Ramos (cell line): Measurements from ENCODE around the gene SERPINA4.

Experiments
- in situ Hi-C: fragments of 300-500 bp; cut with MboI; formaldehyde crosslinking; loops from one replicate; pipeline ENCODE4 v1.14.3; 2022; ENCODE audit warnings: low sequenced_read_pairs; ENCODE audit not compliant: unreplicated experiment

SERPINA4 gene, protein sequence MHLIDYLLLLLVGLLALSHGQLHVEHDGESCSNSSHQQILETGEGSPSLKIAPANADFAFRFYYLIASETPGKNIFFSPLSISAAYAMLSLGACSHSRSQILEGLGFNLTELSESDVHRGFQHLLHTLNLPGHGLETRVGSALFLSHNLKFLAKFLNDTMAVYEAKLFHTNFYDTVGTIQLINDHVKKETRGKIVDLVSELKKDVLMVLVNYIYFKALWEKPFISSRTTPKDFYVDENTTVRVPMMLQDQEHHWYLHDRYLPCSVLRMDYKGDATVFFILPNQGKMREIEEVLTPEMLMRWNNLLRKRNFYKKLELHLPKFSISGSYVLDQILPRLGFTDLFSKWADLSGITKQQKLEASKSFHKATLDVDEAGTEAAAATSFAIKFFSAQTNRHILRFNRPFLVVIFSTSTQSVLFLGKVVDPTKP

GRCh38 chr14:94560751-94561655, at the start of gene SERPINA4:
Gene SERPINA4 (plus strand): TSS chr14:94561442. CDS start chr14:94563483, 2,041 bp downstream.
- in situ Hi-C loops = no loop called here

DNA sequence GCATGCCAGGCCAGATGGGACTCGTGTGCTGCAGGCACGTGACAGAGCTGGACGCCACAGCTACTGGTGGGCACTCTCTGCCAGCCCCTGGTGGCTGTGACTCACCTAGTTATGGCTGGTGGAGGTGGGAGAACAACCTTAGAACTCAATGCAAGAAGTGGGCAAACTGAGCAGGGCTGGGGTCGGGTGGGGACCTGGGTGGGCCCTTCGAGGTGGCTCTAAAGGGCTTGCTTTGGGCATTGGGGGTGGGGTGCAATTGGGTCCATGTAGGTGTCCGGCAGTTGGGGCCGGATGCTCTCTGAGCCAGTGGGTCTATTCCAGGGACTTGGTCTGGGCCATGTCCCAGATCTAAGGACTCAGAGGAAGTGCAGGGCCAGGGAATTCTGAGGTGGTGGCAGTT, 46.9 kb upstream of the SERPINA4 start:
- in situ Hi-C loops = no loop called here

- in situ Hi-C loops = no loop called here
These were observed 45.8 kb upstream of the SERPINA4 start for GRCh38 chr14:94515426-94515825.

GRCh38 chr14:94515856-94516255, 45.4 kb upstream of the SERPINA4 start:
- in situ Hi-C loops = no loop called here

GRCh38 chr14:94517248-94517640, 44.0 kb upstream of the SERPINA4 start:
- in situ Hi-C loops = no loop called here

GRCh38 chr14:94517641-94518257, 43.5 kb upstream of the SERPINA4 start:
- in situ Hi-C loops = no loop called here

DNA sequence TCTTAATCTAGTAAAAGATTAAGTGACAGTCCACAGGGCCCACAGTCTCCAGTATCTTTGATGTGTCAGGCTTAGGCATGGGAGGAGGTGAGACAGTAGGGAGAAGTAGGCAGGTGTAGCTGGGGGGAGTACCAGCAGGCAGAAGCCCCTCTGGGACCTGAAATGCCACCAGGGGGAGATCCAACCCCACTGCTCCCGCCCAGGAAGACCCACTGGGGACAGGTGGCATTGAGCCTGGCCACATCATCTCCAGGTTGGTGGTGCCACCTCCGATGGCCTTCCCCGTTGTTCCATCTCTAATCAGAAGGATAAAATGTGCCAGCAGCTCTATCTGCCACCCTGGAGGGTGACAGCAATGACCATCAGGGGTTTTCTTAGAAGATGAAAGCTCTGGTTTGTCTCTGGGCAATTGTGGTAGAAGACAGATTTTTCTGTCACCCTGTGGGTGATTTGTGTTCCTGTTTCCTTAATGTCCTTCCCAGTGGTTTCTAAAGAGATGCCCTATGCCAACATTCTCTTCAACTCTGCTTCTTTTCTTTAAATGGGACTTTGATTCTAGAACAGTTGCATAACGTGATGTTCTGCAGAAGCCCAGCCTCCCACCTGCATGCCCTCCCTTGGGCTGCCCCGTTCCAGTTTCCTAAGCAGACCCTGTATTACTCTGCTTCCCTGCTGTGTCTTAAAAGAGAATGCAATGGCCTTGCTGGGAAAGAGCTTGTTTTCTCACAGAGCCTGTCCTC, 39.7 kb upstream of the SERPINA4 start:
- in situ Hi-C loops = no loop called here

DNA sequence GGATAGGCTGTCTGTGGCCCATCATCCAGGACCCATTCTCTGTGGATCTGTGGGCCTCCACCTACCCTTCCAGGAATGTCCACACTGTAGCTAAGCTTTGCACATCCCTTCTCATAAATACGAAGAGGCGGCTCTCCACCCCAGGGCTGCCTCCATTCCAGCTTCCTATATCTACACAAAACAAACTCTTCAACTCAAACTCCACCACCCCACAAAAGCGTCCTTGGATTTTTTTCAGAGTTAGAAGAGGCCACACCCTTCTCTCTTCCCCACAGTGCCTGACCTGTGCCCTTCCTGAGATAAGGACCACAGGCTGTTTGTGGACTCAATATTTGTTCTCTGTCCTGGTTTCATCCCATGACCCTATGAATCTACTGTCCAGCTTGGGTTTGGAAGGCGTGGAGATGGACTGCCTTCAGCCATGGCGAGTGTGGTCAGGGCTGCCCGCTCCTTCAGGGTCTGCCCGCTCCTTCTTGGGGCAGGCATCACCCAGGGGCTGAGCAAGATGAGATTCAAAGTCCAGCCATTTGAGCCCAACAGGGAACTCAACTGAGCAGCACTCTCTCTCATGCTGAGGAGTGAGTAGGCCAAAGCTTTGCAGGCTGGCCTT, 39.0 kb upstream of the SERPINA4 start:
- in situ Hi-C loops = no loop called here

DNA sequence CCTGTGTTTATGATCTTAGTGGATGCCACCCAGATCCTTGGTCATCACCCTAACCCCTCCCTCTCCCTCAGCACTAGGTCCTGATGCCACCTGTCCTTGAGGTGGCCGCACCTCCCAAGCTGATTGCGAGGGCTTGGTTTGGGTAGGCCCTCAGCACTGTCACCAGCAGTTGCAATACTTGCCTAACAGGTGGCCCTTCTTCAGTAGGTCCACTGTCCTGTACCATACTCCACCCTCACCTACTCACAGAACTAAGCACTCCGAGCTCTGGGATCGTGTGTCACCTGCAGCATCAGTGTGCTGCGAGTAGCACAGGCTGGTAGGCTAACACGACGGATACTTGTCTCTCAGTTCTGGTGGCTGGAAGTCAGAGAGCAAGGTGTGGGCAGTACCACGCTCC, 38.0 kb upstream of the SERPINA4 start:
- in situ Hi-C loops = no loop called here

DNA sequence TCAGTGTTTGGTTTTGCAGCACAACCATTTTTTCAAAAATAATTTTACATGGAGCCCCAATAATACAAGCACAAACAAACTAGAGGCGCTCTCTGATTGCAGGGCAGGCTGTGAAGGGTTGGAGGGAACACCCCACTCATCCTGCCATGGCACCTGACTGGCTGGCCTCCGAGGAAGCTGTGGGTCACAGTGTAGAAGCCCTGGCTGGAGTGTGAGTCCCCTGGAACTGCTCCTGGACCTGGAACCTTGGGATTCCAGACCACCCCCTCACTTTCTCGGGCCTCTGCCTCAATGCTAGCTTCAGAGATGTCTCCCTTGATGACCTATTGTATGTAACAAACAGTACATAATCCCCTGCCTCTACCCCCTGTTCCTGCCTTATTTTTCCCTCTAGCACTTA, 37.1 kb upstream of the SERPINA4 start:
- in situ Hi-C loops = no loop called here

GRCh38 chr14:94531187-94531586, 30.1 kb upstream of the SERPINA4 start:
- in situ Hi-C loops = no loop called here

DNA sequence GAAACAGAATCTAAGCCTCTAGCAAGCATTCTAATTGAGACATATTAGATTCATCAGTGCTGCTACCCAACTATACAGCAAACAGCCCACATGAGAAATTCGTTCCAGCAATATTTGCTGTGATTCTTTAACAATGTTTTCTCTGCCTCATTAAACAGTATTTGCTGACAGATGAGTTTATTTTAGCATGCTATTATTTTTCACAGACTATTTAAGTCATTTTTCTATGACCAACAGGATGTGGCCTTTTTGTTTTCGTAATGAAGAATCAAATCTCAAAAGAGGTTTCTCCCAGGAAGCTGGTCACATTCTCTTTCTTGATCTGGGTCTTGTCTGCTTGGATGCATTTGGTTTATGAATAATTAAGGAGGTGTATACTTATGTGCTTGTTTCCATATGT, 28.8 kb upstream of the SERPINA4 start:
- in situ Hi-C loops = no loop called here

DNA sequence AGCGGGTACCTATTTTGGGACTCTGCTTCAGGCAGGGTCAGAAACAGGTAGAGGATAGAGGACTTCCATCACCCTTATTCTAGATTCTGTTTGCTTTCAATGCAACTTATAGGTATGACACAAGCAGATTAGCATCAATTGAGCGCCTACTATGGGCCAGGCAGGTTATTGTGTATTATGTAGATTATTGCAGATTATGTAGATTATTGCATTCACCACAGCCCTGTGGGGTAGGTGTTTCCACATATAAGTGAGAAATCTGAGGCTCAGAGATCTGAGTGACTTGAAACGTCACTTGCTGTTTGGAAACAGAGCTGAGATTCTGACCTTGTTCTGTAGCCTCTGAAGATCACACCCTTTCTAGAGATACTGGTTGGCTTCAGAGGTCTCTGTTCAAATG, 25.7 kb upstream of the SERPINA4 start:
- in situ Hi-C loops = no loop called here

- in situ Hi-C loops = no loop called here
These were observed 24.4 kb upstream of the SERPINA4 start for GRCh38 chr14:94536836-94537235.

DNA sequence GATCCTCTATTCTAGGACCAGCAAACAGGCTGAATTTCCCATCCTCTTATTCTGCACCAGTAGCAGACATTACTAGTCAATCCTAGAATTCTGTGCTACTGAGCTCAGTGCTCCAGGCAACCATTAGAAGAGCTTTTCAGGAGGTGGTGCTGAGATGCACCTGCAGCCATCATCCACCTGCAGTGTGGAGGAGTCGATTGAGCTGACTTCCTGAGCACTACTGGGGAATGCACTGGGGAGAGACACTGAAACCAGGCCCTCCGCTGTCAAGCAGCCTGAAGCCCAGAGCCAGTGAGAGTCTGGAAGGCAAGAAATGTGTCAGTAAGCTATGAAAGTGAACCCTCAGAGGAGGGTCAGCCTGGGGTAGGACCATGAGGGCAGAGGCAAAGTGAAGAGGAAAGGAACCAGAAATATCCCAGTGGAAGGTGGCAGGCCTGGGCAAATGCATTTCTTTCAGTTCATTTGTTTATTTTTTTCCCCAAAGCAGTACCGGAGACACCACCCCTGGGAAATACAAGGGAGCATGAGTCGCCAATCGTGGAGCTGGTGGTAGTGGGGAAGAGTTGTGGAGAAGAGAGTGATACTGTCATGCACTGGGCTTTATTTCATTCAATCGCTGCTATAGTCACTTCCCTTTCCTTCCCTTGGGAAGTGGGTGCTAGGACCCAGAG, 23.0 kb upstream of the SERPINA4 start:
- in situ Hi-C loops = no loop called here

DNA sequence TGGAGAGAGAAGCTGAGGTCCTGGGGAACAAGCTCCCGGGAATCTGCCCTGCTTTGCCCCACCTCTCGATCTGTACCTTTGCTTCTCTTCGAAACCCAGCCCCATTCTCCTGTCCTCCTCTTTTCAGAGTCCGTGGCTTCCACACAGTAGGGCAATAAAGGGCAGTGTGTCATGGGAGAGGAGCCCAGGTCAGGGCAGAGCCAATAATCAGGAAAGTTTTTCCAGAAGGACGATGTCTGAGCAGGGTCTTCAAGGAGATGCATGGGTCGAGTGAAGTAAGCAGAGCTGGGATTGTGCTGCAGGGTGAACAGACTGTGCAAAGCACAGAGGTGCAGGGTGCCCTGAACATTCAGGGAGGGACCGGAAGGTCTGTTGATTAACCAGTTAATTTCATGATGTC, 22.1 kb upstream of the SERPINA4 start:
- in situ Hi-C loops = no loop called here

DNA sequence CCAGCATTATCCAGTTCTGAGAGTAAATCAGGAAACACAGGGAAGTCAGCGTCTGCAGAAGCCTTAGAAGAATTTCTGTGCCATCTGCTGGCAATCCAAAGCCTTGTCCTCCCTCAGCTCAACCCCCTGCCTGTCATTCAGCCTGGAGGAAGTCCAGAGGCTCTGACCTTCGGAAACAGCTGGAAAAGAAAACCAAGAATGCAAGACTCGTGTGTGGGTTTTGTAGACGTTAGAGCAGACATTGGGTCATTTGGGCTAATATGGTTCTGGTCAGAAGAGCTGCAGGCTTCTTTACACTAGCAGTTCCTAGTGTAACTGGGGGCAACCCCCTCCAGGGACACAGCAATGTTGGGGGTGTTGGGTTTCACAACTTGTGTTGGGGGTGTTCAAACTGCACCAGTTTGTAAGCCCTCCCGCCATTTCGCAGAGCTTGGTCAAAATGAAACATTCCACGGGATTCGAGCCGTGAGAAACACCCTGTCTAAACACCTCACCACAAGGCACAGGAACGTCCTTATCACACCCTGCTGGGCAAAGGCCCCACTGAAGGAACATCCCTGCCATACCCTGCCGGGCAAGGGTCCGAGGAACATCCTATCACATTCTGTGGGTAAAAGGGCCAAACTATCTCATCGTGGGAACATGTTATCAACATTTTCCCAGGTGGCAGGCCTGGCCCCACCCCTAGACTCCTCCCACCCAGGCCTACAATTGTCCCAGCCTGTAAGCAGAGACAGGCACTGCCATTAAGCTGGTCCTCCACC, 21.0 kb upstream of the SERPINA4 start:
- in situ Hi-C loops = no loop called here

- in situ Hi-C loops = no loop called here
These were observed 19.8 kb upstream of the SERPINA4 start for GRCh38 chr14:94541234-94541975.
